Dermis blood vessel endothelial cell (primary cell): ENCODE measurements around the gene KRTAP12-4. TPM values are rescaled to one million over a fixed set of nuclear protein-coding genes. Genes with fewer than 3 reads are reported as not detected.
A peak's percentile ranks its signal among the peaks of the same experiment; 100 is the strongest.
"Not testable (repeated sequence)": the region's sequence is repeated elsewhere in the genome, so short reads cannot be mapped to it uniquely, and the experiment has no call there.

Source experiments
- DNase-seq: peaks from one replicate; pipeline ENCODE4 v3.0.0; 2010
- total RNA-seq: library from RNA; depleted of rRNA; stranded (reverse); fragments of >200 nt; gene quantifications from 2 replicates; pipeline ENCODE4 v1.2.3, GENCODE V29; 2014

Gene KRTAP12-4
- total RNA-seq, 1 donor from 2014 or later: not detected

DNA sequence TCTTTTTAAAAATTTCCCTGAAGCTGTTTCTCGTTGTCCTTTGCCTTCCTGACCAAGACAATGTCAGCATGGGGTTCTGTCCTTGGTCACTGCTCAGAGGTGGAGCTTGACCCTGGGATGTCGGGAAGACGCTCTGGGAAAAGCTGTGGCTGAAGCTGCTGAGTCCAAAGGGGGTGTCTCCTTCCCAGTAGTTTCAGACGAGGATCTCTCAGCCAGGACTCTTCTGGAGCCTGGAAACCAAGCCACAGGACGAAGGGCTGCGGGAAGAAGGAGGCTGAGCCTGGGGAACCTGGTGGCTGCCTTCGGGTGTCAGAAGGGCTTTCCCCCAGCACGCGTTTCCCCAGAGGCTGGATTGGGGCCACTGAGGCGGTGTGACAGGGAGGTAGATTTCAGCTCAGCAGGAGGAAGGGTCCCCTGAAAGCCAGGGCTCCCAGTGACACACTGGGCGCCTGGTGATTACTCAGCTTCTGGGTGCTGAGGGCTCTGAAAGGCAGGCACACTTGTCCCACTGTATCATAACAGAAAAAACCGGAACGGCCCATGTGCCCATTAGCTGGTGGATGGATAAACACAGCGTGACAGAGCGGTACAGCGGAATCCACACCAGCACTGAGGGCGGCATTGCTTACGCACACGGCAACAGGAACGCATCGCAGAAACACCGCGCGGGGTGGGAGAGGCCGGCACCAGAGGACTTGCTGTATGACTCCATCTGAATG, 32.5 kb upstream of the KRTAP12-4 start:
- no peak for DNase-seq

DNA sequence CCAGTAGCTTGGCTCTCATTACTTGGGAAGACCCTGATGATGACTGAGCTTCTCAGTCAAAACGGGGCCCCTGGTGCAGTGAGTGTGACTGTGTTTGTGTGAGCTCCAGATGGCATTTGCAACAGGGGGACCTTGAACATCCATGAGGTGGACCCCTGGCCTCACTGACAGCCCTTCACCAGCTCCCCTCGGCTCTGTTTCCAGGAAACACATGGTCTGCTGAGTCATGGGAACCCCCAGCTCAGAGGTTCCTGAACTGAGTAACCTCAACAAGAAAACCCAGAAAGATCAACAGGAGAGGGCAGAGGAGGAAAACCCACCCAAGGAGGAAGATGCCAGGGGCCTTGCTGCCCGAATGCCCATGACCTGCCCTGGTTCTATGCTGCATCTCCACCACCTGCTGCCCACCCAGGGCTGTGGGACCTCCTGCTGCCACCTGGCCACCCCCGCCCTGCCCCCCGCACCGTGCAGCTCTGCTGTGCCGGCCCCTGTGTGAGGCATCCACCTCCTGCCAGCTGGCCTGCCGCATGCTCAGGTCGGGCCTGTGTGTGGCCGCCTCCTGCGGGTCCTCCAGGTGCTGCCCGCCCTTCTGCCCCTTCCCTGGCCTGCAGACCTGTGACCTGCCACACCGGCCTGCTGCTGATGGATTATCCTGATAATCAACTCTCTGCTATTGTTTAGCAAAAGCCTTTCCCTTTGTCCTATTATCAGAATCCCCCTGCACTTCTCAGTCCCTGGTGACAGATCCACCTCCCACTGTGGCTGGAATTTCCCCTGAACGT, 31.7 kb upstream of the KRTAP12-4 start:
- peak; percentile 11 for DNase-seq

DNA sequence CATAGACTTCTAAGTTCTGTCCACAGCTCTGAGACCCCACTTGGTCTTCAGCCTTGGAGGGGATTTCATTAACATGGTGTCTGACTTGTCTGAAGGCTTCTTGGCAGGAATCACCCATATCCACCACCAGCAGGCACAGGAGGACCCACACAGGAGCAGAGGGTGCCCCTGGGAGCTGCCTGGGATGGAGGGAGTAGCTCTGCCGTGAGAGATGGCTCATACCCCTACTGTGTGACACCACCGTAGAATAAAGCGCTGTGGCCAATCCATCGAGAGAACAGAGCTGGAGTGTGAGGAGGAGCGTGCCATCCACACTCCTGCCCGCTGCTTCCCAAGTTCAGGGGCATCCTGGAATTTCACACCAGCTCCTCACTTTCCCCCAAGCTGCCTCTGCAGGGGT, 30.6 kb upstream of the KRTAP12-4 start:
- not testable (repeated sequence) for DNase-seq

DNA sequence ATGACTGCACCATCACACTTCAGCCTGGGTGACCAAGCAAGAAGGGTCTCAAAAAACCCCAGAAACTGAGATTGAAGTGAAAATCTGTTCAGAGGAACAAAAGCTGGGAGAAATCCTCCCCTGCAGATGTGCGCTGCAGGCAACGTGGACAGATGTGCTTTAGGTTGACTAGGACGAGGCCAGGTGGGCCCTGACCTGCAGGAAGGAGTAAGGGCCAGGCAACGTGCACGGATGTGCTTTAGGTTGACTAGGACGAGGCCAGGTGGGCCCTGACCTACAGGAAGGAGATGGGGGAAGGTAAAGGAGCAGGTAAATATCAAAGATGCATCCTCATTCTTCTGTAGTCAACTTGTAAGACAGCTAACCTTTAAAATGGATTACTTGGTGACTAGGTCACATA, 30.0 kb upstream of the KRTAP12-4 start:
- DNase-seq: no peak

DNA sequence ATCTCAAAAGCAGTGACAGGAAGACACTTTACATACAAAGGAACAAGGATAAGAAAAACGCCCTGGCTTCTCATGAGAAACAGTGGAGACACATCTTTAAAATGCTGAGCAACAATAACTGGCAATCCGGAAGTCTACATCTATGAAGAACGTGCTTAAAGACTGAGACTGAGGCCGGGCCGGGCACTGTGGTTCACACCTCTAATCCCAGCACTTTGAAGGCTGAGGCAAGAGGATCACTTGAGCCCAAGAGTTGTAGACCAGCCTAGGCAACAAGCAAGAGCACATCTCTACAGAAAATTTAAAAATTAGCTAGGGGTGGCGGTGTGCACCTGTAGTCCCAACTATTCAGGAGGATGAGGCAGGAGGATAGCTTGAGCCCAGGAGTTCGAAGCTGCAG, 29.6 kb upstream of the KRTAP12-4 start:
- DNase-seq: no peak

DNA sequence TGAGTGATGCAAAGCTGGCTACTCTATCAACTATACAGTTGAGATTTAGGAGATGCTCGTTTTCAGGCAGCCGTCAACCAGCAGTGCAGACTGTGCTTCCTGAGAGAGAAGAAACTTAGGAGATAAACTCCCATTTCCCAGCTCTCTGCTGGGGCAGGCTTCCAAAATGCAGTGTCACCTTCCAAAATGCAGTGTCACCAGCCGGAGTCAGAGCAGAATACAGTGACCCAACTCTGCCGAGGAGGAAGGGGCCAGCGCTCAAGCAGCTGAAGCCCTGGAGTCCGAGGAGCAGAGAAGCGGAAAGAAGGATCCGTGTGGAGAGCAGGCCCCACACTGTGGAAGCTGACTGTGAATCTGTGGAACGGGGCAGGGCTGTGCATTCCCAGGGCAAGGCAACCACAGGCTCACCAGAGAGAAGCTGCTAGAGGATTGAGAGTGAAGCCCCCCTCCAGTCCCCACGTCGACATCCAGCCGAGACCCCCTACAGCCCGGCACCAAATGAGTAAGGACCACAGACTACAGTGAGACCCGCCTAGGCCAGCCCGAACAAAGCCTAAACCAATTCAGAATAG, 28.2 kb upstream of the KRTAP12-4 start:
- DNase-seq: no peak

DNA sequence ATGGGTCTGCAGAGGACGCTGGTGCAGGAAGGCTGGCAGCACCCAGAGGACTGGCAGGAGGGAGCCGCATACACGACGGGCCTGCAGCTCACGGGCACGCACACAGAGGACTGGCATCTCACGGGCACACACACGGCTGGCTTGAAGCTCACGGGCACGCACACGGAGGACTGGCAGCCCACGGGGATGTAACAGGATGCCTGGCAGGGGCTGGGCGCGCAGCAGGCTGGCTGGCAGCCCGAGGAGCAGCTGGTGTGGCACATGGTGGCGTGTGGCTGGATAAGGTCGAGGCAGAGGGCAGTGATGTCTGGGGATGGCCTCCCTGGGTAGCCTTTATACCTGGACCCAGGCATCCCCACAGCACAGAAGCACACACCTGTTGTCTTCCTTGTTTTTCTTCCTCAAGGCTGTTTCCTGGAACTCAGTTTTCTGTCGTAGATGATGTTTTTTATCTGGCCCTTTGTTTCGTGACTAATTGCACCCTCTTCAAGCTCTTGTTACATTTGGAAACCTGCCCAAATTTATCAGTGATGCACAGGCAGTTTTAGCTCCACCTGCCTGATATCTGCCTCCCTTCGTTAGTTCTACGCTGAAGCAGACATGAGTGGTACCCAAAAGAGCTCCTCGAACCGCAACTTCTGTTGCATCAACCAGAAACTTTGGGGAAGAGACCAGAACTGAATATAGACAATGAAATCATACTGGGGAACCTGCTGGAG, 27.6 kb upstream of the KRTAP12-4 start, which contains the start of gene KRTAP12-1:
TSS of gene KRTAP12-1 (minus strand) at position 303 of the 719 bp plus-strand sequence. CDS start at position 263, 40 bp downstream.
- DNase-seq: no peak

DNA sequence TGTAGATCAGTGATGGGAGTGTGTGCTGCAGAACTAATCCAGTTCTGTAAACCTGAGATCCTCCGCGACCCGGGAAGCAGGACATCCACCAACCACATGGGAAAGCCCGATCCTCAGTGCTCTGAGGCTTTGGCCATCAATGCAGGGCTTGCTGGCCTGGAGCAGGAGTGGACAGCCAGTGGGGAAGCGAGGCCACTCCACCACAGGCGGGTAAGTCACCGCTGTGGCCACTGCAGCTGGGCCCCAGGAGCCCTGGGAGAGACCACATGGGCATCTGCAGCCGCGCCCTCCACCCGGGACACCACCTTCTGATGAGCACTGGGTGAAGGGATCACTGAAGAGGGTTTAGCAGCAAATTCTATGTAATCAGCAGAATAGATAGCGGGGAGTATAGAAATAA, 26.7 kb upstream of the KRTAP12-4 start:
- no peak for DNase-seq

DNA sequence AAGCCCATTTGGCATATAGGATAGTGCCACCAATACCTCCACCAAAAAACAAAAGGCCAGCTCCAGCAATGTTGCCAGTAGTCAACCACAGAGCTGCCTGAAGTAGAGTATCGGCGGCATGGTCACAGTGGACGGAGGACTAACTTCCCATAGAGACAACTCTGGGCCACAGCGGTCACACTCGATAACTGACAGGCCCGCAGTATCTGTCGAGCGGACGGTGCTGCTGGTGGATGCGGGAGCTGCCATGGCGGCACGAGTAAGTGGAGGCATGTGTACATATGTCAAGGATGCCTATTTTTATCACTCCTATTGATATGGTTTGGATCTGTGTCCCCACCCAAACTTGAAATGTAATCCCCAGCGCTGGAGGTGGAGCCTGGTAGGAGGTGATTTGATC, 23.4 kb upstream of the KRTAP12-4 start:
- DNase-seq: no peak

DNA sequence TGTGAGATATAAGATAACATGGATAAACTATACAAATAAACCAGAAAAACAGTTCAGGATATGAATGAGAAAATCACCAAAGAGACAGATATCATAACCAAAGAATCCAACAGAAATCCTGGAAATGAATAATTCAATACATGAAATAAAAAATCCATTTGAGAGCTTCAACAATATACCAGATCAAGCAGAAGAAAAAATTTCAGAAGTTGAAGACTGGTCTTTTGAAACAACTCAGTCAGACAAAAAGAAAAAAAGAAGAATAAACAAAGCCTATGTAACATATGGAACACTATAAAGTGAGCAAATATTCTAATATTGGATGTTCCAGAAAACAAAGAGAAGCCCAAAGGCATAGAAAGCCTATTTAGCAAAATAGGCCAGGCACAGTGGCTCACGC, 17.5 kb upstream of the KRTAP12-4 start:
- no peak for DNase-seq

DNA sequence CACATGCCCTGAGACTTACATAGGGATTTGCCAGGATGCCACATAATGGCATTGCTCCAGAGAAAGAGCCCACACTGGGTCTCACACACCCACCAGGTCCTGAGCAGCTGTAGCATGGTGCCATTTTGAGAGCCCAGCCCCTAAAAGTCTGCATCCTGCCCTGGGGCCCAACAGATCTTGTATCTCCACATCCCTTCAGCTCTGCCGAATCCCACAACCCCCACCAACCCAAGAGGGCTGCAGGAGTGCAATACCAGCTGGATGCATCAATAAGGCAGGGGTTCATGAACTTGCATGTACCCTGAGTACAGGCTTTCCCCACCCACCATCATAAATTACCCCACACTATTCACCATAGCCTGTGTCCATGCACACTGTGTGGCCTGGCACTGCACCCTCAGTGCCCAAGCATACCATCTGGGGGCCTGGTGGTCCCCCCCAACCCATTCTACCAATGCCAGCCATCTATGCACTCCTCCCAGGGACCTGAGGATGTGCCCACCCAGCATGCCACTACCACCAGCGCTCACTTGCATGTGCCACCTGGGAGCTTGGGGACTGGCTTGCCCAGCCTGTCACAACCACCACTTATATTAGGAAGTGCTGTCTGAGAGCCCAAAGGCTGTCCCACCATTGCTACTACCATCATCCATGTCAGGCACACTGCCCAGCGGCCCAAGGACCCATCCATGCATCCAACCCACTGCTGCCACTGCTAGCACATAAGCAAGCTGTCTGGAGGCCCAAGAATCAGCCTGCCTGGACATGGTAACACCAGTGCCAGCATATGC, 16.4 kb upstream of the KRTAP12-4 start:
- no peak for DNase-seq

DNA sequence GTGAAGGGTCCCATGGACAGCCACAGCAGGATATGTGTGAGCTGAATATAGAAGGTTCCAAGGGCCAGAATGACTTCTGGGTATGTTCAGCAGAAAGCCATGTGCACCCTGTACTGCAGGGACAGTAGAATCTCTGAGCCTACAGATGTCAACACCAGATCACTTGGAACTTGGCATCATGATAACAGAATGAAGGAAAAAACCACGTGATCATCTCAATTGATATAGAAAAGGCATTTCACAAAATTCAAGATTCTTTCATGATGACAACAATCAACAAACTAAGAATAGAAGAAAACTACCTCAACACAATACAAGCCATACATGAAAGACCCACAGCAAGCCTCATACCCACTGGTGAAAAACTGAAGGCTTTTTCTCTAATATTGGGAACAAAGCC, 13.2 kb upstream of the KRTAP12-4 start:
- no peak for DNase-seq

DNA sequence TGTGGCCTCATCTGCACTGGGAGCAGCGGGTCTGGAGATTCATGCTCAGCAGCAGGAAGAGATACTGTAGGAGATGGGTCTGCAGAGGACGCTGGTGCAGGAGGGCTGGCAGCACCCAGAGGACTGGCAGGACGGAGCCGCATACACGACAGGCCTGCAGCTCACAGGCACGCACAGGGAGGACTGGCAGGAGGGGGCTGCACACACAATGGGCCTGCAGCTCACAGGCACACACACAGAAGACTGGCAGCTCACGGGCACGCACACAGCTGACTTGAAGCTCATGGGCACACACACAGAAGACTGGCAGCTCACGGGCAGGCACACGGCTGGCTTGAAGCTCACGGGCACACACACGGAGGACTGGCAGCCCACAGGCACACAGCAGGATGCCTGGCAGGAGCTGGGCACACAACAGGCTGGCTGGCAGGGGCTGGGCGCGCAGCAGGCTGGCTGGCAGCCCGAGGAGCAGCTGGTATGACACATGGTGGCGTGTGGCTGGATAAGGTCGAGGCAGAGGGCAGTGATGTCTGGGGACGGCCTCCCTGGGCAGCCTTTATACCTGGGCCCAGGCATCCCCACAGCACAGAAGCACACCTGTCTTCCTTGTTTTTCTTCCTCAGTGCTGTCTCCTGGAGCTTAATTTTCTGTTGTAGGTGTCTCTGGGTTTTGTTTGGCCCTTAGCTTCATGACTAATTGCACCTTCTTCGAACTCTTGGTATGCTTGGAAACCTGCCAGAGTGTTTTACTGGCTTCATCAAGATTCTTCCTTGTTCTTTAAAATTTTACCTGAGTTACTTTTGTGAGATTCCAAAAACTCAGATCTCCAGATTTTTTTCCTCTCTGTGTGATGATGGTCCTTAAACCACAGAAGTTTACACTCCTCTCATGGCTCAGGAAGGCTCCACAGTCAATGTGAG, 12.2 kb upstream of the KRTAP12-4 start, which contains the start of gene KRTAP12-2:
TSS of gene KRTAP12-2 (minus strand) at position 527 of the 920 bp plus-strand sequence. CDS start at position 486, 41 bp downstream.
- DNase-seq: no peak

DNA sequence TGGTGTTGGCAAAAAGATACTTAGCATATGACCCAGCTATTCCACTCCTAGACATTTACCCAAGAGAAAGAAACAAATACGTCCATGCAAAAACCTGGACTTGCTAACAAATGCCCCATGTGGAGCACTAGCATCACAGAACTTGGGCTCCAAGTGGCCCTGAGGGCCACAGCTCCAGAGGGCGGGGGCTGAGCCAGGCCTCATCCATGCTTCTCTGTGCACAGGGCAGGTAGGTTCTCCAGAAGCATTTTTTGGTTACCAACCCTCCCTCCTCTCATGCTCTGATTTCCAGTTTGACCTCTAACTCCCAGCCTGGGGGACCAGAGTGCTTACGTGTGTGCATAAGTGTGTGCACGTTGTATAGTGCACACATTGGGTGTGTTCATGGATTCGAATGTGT, 10.2 kb upstream of the KRTAP12-4 start:
- no peak for DNase-seq

DNA sequence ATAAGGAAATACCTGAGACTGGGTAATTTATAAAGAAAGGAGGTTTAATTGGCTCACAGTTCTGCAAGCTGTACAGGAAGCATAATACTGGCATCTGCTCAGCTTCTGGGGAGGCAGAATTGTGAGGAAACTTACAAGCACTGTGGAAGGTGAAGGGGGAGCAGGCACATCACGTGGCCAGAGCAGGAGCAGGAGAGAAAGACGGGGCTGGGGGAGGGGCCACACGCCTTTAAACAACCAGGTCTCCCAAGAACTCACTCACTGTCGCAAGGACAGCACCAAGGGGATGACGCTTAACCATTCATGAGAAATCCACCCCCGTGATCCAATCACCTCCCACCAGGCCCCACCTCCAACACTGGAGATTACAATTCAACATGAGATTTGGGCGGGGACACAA, 7.1 kb upstream of the KRTAP12-4 start:
- DNase-seq: not testable (repeated sequence)

DNA sequence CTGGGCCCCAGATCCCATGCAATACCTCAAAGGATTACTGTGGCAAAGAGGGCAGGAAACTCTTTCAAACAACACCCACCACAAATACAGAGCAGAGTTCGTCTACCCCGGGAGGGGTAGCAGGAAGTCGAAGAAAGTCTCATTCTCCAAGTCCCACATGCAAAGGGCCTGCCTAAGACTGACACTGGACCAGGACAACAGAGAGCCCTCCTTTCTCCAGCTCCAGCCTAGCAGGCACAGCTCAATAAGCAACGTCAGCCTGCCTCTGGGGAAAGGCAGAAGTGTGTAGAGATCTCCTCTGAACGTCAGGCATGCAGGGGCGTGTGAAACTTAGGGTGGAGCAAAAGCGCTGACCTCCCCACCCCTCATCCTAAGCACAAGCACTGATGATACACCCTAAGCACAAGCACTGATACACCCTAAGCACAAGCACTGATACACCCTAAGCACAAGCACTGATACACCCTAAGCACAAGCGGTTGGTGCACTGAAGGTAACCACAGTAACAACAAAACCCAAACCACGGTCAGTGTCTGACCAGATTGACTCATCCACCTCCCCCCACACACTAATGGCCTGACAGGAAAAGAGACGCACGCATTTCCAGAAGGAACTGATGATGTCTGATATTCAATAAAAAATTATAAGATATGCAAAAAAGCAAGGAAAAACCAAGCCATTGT, 4.6 kb upstream of the KRTAP12-4 start:
- DNase-seq: no peak

DNA sequence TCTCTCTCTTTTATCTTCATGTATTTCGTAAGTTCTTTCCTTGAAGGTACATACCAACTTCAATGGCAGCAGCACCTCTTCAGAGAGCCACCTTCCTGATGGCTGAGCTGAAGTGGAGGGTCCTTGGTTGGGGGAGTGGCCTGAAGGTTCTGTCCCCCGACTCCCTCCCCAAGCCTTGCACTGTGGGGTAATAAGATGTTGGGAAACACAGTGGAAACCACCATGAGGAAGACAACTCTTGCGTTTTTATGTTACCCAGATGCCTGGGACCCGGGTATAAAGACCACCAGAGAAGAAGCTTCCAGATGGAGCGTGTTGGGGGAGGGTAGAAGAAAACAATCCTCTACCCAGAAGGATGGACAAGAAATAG, 4.1 kb upstream of the KRTAP12-4 start:
- DNase-seq: no peak

DNA sequence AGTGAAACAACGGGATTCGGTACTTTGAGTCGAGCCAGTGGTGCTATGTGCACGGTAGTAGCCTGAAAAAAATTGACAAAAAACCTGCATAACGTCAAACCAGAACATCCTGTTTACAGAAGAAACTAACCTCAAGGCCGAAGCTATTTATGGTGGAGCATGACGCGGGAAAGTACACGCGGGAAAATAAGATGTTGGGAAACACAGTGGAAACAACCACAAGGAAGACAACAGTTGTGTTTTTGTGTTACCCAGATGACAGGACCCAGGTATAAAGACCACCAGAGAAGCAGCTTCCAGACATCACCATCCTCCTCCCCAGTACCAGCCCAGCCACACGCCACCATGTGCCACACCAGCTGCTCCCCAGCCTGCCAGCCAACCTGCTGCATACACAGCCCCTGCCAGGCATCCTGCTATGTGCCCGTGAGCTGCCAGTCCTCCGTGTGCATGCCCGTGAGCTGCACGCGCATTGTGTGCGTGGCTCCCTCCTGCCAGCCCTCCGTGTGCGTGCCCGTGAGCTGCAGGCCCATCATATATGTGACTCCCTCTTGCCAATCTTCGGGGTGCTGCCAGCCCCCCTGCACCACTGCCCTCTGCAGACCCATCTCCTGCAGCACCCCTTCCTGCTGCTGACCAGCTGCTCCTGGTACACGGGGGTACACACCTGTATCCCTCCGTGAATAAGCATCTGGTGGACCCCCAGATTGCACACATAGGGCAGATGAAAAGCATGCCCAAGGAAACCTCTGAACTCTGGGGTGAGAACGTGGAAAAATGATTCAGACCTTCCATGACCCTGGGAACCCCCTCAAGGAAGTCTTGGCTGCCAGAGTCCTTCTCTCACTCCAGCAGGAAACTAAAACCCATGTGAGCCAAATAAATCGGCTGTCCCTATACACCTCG, 3.4 kb upstream of the KRTAP12-4 start, which contains the start of gene KRTAP12-3:
TSS of gene KRTAP12-3 (plus strand) at position 298 of the 906 bp plus-strand sequence. CDS start at position 346, 48 bp downstream.
- DNase-seq: no peak

DNA sequence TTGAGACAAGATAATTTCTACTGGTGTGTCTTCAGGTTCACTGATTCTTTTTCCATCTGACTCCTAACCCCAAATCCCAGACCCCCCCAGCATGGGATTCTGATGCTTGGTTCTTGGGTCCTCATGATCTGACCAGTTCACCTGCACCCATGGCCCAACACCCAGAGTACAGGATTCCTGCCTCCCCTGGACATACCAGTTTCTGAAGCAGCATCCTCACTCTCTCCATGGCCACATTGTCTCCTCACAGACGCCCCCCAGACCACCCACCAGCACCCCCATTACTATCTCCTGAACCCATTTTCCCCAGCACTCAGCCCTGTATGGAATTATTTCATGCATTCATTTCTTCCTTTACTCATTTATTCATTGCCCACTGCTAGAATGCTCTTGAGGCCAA, 2.4 kb upstream of the KRTAP12-4 start:
- DNase-seq: no peak
